HPDE6-E6E7 (cell line): Measurements from ENCODE around the gene PCDHB4.
"Not testable (repeated sequence)": the region's sequence is repeated elsewhere in the genome, so short reads cannot be mapped to it uniquely, and the experiment has no call there.

ENCODE experiments used
- DNase-seq: peaks from one replicate; pipeline ENCODE4 v3.0.0; 2011; ENCODE audit warnings: missing footprints; ENCODE audit errors: extremely low spot score

PCDHB4 gene

DNA sequence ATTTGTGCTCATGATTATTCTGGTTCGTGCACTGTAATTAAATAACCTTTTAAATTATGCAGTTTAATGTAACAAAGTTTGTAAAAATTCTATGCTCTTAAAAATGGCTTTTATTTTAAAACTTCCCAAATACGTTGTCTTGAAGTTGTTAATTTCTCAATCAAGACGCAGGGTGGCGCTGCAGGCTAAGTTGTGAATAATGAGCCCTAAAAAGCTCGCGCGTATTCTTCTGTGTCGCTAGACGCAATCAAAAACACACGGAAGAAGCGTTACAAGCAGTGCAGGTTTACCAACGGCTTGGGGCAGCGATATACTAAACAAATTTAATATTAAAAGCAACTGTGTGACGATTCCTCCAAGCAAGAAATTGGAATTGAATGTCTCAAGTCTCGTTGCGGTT, at the start of gene PCDHB4:
TSS of gene PCDHB4 (plus strand) at position 256 of the 400 bp plus-strand sequence. CDS start 181 bp downstream, outside the sequence.
- DNase-seq = no peak

DNA sequence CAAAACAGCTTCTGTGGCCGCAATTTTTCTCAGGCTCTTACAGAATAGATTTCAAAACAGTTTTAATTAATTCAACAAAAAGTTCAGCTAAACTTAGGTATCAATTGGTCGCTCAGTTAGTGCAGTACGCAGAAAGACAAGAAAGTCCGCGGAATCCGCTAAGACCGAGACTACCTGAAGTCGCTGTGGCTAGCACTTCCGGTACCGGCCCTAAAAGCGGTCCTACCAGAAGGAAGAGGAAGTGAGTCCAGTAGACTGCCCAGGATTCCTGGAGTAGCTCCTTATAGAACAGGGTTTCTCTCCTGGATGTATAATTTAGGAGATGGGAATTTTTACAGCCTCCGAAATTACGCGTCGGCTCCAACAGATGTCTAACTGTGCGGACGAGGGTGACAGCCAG, 43.8 kb upstream of the PCDHB4 start:
- no peak for DNase-seq

DNA sequence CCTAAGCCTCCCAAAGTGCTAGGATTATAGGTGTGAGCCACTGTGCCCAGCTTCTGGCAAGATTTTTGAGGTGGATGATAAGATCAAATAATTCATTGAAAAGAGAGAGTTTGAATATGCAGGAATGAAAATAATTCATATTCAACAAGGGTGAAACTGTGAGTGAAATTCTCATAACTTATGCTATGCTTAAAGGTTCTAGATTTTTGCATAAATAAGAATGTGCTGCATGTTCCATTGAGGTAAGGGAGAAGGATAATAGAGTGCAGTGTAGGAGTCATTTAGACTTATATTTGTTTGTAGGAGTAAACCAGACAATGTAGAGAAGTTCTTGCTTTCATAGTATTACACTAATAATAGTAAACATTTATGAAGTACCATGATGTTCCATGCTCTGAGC, 39.4 kb upstream of the PCDHB4 start:
- DNase-seq = no peak

DNA sequence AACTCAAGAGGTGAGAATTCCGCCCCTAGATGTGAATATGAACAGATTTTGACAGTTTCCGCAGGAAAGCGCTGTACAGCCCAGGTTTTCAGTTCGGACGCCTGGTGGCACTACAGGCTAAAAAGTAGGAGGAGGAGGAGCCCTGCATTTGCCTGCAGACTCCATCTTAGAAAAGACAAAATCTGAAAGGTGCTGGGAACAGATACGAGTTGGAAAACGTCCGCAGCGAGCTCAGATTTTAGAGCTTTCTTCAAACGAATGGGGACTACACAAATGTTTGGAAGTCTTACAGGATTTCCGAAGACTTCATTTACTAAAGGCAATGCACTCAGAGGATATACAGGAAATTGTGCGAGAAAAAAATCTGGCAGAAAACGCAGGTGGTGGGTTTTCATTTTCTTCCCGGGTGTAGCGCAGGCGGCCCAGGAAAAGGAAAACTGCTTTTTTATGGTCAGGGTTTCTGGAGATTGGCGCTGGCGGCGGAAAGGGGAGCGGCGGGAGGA, 37.1 kb upstream of the PCDHB4 start:
- peak; percentile 36 for DNase-seq

DNA sequence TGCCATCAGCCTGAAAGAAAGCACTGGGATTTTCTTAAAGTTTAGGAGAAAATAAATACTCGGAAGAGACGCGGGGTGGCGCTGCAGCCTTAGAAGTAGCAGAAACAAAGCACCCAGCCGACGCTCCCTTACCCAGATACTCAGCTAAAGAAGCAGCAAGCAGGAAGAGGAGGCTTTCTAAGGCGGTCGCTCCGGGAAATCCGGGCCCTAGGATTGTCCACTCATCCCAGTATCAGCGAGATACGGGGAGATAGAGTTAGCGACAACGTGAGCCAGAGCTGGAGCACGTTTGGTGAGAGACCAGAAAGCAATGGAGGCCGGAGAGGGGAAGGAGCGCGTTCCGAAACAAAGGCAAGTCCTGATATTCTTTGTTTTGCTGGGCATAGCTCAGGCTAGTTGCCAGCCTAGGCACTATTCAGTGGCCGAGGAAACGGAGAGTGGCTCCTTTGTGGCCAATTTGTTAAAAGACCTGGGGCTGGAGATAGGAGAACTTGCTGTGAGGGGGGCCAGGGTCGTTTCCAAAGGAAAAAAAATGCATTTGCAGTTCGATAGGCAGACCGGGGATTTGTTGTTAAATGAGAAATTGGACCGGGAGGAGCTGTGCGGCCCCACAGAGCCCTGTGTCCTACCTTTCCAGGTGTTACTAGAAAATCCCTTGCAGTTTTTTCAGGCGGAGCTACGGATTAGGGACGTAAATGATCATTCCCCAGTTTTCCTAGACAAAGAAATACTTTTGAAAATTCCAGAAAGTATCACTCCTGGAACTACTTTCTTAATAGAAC, 26.9 kb upstream of the PCDHB4 start, which contains the start of gene PCDHB2:
TSS of gene PCDHB2 (plus strand) at position 135 of the 782 bp plus-strand sequence. CDS start at position 311, 176 bp downstream.
- DNase-seq = no peak

DNA sequence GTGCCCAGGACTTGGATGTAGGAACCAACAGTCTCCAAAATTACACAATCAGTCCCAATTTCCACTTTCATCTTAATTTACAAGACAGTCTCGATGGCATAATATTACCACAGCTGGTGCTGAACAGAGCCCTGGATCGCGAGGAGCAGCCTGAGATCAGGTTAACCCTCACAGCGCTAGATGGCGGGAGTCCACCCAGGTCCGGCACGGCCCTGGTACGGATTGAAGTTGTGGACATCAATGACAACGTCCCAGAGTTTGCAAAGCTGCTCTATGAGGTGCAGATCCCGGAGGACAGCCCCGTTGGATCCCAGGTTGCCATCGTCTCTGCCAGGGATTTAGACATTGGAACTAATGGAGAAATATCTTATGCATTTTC, 26.4 kb upstream of the PCDHB4 start:
- DNase-seq = no peak

DNA sequence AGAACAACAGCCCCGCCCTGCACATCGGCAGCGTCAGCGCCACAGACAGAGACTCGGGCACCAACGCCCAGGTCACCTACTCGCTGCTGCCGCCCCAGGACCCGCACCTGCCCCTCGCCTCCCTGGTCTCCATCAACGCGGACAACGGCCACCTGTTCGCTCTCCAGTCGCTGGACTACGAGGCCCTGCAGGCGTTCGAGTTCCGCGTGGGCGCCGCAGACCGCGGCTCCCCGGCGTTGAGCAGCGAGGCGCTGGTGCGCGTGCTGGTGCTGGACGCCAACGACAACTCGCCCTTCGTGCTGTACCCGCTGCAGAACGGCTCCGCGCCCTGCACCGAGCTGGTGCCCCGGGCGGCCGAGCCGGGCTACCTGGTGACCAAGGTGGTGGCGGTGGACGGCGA, 25.4 kb upstream of the PCDHB4 start:
- DNase-seq = not testable (repeated sequence)

DNA sequence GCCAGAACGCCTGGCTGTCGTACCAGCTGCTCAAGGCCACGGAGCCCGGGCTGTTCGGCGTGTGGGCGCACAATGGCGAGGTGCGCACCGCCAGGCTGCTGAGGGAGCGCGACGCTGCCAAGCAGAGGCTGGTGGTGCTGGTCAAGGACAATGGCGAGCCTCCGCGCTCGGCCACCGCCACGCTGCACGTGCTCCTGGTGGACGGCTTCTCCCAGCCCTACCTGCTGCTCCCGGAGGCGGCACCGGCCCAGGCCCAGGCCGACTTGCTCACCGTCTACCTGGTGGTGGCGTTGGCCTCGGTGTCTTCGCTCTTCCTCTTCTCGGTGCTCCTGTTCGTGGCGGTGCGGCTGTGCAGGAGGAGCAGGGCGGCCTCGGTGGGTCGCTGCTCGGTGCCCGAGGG, 25.0 kb upstream of the PCDHB4 start:
- not testable (repeated sequence) for DNase-seq

DNA sequence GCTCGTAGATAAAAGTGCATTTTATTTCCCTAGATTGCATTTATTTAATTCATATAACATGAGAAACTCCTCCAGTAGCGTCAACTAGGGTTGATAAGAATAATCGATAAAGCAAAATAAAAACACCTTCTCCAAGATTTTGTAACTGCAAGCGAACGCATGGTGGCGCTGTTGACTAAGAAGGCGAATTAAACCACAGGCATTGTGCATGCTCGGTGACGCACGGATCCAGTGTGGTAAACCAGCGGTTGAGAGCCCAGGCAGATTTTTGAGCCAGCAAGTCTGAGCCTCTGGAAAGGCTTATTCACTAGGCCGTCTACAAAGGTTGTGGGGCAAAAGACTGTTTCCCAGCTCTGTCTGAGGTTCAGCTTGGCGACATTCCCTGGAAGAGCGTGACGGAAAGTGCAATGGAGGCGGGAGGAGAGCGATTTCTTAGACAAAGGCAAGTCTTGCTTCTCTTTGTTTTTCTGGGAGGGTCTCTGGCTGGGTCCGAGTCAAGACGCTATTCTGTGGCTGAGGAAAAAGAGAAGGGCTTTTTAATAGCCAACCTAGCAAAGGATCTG, 21.3 kb upstream of the PCDHB4 start, which contains the start of gene PCDHB3:
TSS of gene PCDHB3 (plus strand) at position 231 of the 563 bp plus-strand sequence. CDS start at position 408, 177 bp downstream.
- DNase-seq = no peak

DNA sequence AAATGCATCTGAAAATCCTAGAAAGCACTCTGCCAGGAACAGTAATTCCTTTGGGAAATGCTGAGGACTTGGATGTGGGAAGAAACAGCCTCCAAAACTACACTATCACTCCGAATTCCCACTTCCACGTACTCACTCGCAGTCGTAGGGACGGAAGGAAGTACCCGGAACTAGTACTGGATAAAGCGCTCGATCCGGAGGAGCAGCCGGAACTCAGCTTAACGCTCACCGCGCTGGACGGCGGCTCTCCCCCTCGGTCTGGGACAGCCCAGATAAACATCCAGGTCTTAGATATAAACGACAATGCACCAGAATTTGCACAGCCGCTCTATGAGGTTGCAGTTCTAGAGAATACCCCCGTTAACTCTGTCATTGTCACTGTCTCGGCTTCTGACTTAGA, 20.6 kb upstream of the PCDHB4 start:
- DNase-seq = no peak

DNA sequence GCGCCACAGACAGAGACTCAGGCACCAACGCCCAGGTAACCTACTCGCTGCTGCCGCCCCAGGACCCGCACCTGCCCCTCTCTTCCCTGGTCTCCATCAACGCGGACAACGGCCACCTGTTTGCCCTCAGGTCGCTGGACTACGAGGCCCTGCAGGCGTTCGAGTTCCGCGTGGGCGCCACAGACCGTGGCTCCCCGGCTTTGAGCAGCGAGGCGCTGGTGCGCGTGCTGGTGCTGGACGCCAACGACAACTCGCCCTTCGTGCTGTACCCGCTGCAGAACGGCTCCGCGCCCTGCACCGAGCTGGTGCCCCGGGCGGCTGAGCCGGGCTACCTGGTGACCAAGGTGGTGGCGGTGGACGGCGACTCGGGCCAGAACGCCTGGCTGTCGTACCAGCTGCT, 19.5 kb upstream of the PCDHB4 start:
- not testable (repeated sequence) for DNase-seq

DNA sequence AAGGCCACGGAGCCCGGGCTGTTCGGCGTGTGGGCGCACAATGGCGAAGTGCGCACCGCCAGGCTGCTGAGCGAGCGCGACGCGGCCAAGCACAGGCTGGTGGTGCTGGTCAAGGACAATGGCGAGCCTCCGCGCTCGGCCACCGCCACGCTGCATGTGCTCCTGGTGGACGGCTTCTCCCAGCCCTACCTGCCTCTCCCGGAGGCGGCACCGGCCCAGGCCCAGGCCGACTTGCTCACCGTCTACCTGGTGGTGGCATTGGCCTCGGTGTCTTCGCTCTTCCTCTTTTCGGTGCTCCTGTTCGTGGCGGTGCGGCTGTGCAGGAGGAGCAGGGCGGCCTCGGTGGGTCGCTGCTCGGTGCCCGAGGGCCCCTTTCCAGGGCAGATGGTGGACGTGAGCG, 19.1 kb upstream of the PCDHB4 start:
- not testable (repeated sequence) for DNase-seq

DNA sequence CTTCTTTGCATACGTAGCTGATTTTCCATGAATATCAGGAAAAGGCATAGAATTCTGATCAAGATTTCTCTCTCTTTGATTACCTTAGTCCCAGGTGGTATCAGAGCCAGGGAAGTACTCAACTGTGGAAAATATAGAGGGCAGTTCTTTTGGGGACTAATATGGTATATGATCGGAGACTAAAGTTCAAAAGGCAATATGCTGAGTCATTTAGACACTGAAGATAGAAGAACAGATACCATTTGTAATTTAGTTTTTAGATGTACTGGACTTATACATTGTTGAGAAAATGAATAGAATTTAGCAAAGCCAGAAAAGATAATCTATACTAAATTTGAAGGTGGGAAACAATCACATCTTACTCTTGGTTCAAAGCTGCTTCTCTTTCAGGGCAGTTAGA, 16.3 kb upstream of the PCDHB4 start:
- no peak for DNase-seq

DNA sequence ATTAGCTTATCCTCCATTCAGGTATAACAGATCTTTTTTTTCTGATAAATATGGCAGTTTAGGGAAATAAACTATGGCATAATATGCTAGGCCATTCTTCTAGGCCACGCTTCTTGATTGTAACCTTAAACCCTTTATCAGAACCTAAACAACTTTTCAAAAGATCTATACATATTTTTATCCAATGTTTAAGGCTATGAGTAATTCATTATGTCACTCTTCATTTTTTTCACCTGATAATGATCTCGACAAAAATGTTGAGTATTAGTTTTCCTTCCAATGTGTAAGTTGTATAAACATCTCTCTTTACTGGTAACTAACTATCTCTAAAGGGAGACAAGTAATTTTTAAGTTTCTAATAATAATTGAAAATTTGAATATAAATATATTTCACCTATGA, 2.4 kb upstream of the PCDHB4 start:
- DNase-seq = no peak

DNA sequence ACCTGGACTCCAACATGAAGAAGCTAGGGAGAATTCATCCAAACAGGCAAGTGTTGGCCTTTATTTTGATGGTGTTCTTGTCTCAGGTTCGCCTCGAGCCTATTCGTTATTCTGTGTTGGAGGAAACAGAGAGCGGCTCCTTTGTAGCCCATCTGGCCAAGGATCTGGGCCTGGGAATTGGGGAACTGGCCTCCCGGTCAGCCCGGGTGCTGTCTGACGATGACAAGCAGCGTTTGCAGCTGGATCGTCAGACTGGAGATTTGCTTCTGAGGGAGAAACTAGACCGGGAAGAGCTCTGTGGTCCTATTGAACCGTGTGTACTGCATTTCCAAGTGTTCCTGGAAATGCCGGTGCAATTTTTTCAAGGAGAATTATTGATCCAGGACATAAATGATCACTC, 367 bp downstream of the PCDHB4 start:
- no peak for DNase-seq

DNA sequence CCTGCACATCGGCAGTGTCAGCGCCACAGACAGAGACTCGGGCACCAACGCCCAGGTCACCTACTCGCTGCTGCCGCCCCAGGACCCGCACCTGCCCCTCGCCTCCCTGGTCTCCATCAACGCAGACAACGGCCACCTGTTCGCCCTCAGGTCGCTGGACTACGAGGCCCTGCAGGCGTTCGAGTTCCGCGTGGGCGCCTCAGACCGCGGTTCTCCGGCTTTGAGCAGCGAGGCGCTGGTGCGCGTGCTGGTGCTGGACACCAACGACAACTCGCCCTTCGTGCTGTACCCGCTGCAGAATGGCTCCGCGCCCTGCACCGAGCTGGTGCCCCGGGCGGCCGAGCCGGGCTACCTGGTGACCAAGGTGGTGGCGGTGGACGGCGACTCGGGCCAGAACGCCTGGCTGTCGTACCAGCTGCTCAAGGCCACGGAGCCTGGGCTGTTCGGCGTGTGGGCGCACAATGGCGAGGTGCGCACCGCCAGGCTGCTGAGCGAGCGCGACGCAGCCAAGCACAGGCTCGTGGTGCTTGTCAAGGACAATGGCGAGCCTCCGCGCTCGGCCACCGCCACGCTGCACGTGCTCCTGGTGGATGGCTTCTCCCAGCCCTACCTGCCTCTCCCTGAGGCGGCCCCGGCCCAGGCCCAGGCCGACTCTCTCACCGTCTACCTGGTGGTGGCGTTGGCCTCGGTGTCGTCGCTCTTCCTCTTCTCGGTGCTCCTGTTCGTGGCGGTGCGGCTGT, 1.9 kb downstream of the PCDHB4 start:
- not testable (repeated sequence) for DNase-seq

DNA sequence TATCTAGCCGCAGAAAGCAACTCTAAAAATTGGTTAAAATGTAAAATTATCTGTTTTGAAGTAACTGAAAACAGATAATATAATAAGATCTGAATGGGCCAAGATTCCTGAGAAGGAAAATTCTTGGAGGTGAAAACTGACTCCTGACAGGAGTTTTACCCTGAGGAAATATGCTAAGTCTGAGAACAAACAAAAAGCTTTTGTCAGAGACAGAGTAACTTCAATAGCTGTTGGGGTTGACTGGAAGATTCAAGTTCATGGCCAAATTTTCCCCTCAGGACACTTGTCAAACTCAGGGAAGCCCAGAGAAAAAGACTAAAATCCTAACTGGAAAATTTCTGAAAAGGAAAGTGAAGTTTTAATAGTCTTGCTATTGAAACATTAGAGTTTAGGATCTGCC, 5.7 kb downstream of the PCDHB4 start:
- no peak for DNase-seq

DNA sequence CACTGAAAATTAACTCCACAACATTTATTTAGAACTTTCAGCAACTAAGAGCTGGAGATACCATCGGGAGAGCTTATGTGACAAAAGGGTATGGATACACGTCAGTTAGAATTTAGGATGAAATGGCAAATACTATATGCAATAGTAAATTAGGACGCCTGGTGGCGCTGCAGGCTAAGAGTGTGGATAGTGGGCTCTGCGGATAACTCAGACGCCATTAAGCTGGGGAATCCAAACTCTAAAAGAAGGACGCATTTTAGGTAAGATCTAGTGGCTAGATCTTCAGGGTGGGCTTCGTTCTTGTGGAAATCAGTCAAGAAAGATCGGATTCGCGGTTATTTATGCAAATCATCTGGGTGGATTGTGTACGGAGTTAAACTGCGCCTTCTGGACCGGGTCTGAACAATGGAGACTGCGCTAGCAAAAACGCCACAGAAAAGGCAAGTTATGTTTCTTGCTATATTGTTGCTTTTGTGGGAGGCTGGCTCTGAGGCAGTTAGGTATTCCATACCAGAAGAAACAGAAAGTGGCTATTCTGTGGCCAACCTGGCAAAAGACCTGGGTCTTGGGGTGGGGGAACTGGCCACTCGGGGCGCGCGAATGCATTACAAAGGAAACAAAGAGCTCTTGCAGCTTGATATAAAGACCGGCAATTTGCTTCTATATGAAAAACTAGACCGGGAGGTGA, 13.6 kb downstream of the PCDHB4 start, which contains the start of gene PCDHB5:
TSS of gene PCDHB5 (plus strand) at position 177 of the 688 bp plus-strand sequence. CDS start at position 406, 229 bp downstream.
- no peak for DNase-seq

DNA sequence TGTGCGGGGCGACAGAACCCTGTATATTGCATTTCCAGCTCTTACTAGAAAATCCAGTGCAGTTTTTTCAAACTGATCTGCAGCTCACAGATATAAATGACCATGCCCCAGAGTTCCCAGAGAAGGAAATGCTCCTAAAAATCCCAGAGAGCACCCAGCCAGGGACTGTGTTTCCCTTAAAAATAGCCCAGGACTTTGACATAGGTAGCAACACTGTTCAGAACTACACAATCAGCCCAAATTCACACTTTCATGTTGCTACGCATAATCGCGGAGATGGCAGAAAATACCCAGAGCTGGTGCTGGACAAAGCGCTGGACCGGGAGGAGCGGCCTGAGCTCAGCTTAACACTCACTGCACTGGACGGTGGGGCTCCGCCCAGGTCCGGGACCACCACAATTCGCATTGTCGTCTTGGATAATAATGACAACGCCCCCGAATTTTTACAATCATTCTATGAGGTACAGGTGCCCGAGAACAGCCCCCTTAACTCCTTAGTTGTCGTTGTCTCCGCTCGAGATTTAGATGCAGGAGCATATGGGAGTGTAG, 14.2 kb downstream of the PCDHB4 start:
- DNase-seq = no peak

DNA sequence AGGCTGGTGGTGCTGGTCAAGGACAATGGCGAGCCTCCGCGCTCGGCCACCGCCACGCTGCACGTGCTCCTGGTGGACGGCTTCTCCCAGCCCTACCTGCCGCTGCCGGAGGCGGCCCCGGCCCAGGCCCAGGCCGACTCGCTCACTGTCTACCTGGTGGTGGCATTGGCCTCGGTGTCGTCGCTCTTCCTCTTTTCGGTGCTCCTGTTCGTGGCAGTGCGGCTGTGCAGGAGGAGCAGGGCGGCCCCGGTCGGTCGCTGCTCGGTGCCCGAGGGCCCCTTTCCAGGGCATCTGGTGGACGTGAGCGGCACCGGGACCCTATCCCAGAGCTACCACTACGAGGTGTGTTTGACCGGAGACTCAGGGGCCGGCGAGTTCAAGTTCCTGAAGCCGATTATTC, 15.7 kb downstream of the PCDHB4 start:
- DNase-seq = not testable (repeated sequence)

DNA sequence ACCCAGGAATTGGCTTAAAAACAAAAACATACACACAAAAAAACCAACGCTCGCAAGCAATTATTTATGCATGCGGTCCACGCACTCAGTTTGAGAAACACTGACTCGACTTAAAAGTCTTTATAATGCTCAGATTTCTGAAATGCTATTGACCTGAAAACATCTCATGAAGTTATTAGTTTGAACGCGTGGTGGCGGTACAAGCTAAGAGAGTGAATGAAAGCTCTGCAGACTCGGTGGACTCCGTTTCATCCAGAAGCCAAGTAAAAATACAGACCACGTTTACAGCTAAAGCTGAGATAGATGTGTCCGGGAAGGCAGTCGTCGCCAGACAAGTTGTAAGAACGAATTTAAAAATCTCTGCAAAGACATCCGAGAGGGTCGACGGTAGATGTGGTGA, 28.2 kb downstream of the PCDHB4 start, which contains the start of gene PCDHB6:
TSS of gene PCDHB6 (plus strand) at position 246 of the 400 bp plus-strand sequence. CDS start 201 bp downstream, outside the sequence.
- no peak for DNase-seq
